Breast epithelium (tissue), 3 donors: ENCODE data around the gene FOXN4.

ENCODE experiments used
- POLR2A ChIP-seq: fragments of 450-650 bp; IDR thresholded peaks from one replicate; pipeline ENCODE4 v1.6.1; 2016; ENCODE audit warnings: antibody characterized with exemption, mild to moderate bottlenecking, moderate library complexity
- TF ChIP-seq, protein P1 (sequence below), 3 donors: fragments of 450-650 bp; IDR thresholded peaks; one replicate each; pipeline ENCODE4 v1.5.1; 2016 to 2017; ENCODE audit warnings: antibody characterized with exemption in 3 of 3, mild to moderate bottlenecking in 3 of 3, moderate library complexity in 3 of 3

- TF ChIP-seq, protein P1, sequence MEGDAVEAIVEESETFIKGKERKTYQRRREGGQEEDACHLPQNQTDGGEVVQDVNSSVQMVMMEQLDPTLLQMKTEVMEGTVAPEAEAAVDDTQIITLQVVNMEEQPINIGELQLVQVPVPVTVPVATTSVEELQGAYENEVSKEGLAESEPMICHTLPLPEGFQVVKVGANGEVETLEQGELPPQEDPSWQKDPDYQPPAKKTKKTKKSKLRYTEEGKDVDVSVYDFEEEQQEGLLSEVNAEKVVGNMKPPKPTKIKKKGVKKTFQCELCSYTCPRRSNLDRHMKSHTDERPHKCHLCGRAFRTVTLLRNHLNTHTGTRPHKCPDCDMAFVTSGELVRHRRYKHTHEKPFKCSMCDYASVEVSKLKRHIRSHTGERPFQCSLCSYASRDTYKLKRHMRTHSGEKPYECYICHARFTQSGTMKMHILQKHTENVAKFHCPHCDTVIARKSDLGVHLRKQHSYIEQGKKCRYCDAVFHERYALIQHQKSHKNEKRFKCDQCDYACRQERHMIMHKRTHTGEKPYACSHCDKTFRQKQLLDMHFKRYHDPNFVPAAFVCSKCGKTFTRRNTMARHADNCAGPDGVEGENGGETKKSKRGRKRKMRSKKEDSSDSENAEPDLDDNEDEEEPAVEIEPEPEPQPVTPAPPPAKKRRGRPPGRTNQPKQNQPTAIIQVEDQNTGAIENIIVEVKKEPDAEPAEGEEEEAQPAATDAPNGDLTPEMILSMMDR (IDR thresholded peaks at IDR 0.05): no peak
- TF ChIP-seq POLR2A: no peak
Observed at GRCh38 chr12:109286252-109286651, 22.8 kb downstream of the FOXN4 start.
